ENCODE results near the gene MYO1B.

DNA sequence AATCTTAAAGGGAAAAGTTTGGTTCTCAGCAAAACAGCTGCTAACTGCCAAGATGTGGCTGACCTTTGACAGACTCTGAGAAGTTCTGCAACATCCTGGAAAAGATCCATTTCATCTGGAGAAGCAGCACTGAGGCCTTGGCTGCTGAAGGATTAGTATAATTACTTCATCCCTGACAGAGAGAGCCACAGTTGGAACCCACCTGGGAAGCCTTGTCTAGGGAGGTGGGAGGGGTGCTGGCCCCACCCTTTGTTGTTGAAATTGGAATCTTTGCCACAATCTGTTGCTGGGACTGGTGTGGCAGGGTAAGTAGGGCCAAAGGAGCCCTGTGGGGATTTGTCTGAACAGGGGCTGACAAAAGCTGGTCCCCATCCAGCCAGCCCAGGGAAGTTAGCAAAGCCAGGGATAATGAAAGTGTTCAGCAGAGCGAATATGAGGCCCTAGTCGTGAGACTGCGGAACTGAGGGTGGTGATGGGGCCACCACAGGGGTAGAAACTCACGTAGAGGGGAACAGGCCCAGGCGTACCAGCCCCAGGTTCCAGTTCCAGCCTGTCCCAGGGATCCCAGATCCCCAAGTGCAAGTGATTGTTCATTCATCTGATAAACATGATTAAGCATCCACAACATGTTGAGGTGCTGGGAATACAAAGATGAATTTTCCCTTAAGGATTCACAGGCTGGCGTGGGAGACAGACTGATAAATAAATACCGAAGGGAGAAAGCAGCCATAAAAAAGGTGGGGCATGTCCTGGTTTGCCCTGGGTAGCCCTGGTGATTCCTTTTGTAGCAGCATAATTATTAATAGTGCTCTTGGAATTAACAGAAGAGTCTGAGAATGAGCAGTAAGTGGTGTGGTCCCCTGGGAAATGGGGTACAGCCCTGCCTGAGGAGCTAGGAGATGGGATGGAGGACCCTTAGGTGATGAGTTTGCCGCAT lies 60.0 kb downstream of the MYO1B start:
- TF ChIP-seq POLR2A (IDR thresholded peaks at IDR 0.05), result no peak
- TF ChIP-seq, protein P1, sequence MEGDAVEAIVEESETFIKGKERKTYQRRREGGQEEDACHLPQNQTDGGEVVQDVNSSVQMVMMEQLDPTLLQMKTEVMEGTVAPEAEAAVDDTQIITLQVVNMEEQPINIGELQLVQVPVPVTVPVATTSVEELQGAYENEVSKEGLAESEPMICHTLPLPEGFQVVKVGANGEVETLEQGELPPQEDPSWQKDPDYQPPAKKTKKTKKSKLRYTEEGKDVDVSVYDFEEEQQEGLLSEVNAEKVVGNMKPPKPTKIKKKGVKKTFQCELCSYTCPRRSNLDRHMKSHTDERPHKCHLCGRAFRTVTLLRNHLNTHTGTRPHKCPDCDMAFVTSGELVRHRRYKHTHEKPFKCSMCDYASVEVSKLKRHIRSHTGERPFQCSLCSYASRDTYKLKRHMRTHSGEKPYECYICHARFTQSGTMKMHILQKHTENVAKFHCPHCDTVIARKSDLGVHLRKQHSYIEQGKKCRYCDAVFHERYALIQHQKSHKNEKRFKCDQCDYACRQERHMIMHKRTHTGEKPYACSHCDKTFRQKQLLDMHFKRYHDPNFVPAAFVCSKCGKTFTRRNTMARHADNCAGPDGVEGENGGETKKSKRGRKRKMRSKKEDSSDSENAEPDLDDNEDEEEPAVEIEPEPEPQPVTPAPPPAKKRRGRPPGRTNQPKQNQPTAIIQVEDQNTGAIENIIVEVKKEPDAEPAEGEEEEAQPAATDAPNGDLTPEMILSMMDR (IDR thresholded peaks at IDR 0.05), result no peak
